ENCODE data around the gene SLC43A2. TPM values are rescaled to one million over a fixed set of nuclear protein-coding genes. Genes with fewer than 3 reads are reported as not detected.

SLC43A2 gene
- total and polyA plus RNA-seq, 3 donors from 2014 or later: 11.7 to 15.7 (median 12.4) TPM

DNA sequence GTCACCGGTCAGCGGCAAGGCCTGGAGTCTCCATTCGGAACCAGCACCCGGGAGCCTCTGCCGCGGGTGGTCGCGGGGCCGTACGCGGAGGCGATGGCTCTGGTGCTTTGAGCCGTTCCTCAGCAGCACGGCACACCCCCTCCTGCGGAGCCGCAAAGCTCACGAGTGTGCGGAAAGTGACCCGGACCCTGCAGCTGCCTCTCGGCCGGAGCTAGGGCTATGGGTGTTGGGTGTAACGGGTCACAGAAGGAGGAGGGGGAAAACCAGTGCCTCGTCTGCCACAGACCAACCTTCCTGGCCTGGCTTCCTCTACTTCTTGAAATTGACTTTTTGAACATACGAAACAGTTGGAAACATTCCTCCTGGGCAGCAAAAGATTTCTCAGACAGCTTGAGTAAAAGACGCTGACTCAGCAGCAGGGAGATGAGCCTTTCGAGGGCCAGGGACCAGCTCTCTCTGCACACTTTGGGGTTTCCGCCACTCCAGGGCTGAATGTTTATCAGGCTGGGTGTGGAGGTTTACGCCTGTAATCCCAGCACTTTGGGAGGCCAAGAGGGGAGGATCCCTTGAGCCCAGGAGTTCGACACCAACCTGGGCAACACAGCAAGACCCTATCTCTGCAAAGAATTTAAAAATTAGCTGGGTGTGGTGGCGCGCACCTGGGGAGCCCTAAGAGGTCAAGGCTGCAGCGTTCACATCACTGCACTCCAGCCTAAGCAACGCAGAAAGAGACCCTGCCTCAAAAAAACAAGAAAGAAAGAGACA, 39.6 kb downstream of the SLC43A2 start:
- intact Hi-C loops (cut with DNase I; ENCODE audit: low total_unique reads): no loop called here
- no peak overlapping the region for H3K27ac ChIP-seq
- no peaks in the 10 kb centered on the region for H3K27me3 ChIP-seq
- DNase-seq: no peak
- no peaks in the 10 kb centered on the region for H3K36me3 ChIP-seq (ENCODE audit: low read depth, missing control alignments)
- 92% methylated on average over 33 of the region's 33 CpGs for WGBS, 2 donors
- H3K4me3 ChIP-seq: no peak overlapping the region
- no peaks in the 10 kb centered on the region for H3K9me3 ChIP-seq
- H3K4me1 ChIP-seq: peaks cover 5% of the 10 kb centered on the region
- no peak for TF ChIP-seq POLR2A (IDR thresholded peaks at IDR 0.05)
- TF ChIP-seq, protein P1, sequence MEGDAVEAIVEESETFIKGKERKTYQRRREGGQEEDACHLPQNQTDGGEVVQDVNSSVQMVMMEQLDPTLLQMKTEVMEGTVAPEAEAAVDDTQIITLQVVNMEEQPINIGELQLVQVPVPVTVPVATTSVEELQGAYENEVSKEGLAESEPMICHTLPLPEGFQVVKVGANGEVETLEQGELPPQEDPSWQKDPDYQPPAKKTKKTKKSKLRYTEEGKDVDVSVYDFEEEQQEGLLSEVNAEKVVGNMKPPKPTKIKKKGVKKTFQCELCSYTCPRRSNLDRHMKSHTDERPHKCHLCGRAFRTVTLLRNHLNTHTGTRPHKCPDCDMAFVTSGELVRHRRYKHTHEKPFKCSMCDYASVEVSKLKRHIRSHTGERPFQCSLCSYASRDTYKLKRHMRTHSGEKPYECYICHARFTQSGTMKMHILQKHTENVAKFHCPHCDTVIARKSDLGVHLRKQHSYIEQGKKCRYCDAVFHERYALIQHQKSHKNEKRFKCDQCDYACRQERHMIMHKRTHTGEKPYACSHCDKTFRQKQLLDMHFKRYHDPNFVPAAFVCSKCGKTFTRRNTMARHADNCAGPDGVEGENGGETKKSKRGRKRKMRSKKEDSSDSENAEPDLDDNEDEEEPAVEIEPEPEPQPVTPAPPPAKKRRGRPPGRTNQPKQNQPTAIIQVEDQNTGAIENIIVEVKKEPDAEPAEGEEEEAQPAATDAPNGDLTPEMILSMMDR (IDR thresholded peaks at IDR 0.05): no peak

DNA sequence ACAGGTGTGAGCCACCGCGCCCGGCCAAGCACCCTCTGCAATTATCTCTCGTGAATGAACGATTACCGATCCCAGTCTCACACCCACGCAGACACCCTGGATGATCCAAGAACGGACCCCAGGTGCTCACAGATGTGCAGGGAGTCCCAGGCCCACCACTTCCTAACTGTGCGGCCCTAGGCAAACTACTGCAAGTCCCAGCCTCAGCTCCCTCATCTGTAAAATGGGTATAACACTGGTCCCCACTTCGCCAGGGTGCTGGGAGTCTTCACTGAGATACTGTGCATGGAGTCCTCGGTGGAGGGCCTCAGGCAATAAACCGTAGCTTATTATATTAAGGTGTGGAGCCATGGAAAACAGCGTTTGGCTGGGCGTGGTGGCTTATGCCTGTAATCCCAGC, 44.5 kb downstream of the SLC43A2 start:
- 98 to 99% methylated on average over 13 to 14 of the region's 14 CpGs for WGBS, 2 donors
- intact Hi-C loops (cut with DNase I; ENCODE audit: low total_unique reads): no loop called here
- TF ChIP-seq POLR2A (IDR thresholded peaks at IDR 0.05): no peak
- TF ChIP-seq, protein P1 (IDR thresholded peaks at IDR 0.05): no peak
- no peak for DNase-seq
- Histone ChIP-seq H3K36me3 (ENCODE audit: low read depth, missing control alignments) (no peaks in the 10 kb centered on the region), H3K9me3 (no peaks in the 10 kb centered on the region), H3K27ac (no peak overlapping the region), H3K27me3 (no peaks in the 10 kb centered on the region), H3K4me3 (no peak overlapping the region), H3K4me1 (no peaks in the 10 kb centered on the region)

DNA sequence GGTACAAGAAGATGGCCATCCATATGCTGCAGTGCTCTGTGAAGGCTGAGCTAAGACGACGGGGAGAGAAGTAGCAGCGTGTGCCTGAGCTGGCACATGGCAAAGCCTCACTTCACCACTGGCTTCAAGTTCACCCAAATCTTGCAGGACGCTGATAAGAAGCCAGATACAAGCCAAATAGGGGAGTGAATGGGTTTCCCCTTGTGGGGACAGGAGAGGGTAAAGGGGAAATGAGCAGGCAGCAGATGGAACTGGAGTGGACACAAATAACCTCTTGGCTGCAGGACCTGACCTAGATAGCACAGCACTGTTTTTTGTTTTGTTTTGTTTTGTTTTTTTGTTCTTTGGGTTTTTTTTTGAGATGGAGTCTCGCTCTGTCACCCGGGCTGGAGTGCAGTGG, 45.1 kb downstream of the SLC43A2 start:
- H3K4me3 ChIP-seq: no peak overlapping the region
- intact Hi-C loops (cut with DNase I; ENCODE audit: low total_unique reads): no loop called here
- no peak for DNase-seq
- no peaks in the 10 kb centered on the region for H3K36me3 ChIP-seq (ENCODE audit: low read depth, missing control alignments)
- H3K27ac ChIP-seq: no peak overlapping the region
- TF ChIP-seq, protein P1 (IDR thresholded peaks at IDR 0.05): no peak
- TF ChIP-seq POLR2A (IDR thresholded peaks at IDR 0.05): no peak
- H3K4me1 ChIP-seq: no peaks in the 10 kb centered on the region
- no peaks in the 10 kb centered on the region for H3K27me3 ChIP-seq
- H3K9me3 ChIP-seq: no peaks in the 10 kb centered on the region
- 52 to 79% methylated on average over 5 to 6 of the region's 6 CpGs for whole genome bisulfite sequencing, 2 donors

DNA sequence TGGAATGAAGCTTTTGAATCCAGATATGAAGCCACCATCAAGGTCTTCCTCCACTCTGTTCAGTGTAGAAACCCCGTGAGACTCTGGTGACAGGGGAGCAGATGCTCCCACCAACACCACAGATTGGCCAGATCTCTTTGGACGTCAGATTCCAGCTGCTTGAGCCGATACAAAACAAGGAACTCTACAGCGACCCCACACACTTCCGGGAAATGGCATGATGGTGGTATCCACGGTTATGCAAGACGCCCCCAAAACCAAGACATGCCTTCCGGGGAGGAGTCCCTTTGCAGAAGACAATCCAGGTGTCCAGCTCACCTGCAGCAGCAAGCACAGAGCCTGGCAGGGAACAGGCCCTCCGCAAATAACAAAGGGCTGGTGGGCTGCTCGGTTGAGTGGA, 46.3 kb downstream of the SLC43A2 start:
- H3K4me3 ChIP-seq: no peak overlapping the region
- no peaks in the 10 kb centered on the region for H3K36me3 ChIP-seq (ENCODE audit: low read depth, missing control alignments)
- TF ChIP-seq POLR2A (IDR thresholded peaks at IDR 0.05): no peak
- TF ChIP-seq, protein P1 (IDR thresholded peaks at IDR 0.05): no peak
- H3K27me3 ChIP-seq: no peaks in the 10 kb centered on the region
- intact Hi-C loops (cut with DNase I; ENCODE audit: low total_unique reads): no loop called here
- no peaks in the 10 kb centered on the region for H3K9me3 ChIP-seq
- peaks cover 8% of the 10 kb centered on the region for H3K4me1 ChIP-seq
- no peak for DNase-seq
- H3K27ac ChIP-seq: no peak overlapping the region
- 81 to 90% methylated on average over 9 to 10 of the region's 10 CpGs for WGBS, 2 donors
